ENCODE measurements around the gene MITF. TPM values are rescaled to one million over a fixed set of nuclear protein-coding genes. Genes with fewer than 3 reads are reported as not detected.

The MITF gene
- total RNA-seq, 1 donor from 2014 or later, result 6.0 TPM

GRCh38 chr3:69774029-69774428 lies 34.8 kb downstream of the MITF start:
- Histone ChIP-seq H3K4me1 (ENCODE audit: insufficient read depth, low read length) (peaks cover 15% of the 10 kb centered on the region), H3K27ac (ENCODE audit: low read depth, low read length) (no peak overlapping the region), H3K36me3 (ENCODE audit: insufficient read depth, low read length) (no peaks in the 10 kb centered on the region), H3K4me3 (ENCODE audit: insufficient read depth, low read depth, low read length) (no peak overlapping the region), H4K20me1 (ENCODE audit: insufficient read depth, low read length) (no peaks in the 10 kb centered on the region), H3K9ac (ENCODE audit: low read length) (no peak overlapping the region), H3K4me2 (ENCODE audit: low read length) (no peak overlapping the region), H2AFZ (ENCODE audit: low read depth, low read length) (no peak overlapping the region), H3K9me3 (ENCODE audit: insufficient read depth, low read depth, low read length) (no peaks in the 10 kb centered on the region), H3K79me2 (ENCODE audit: insufficient read depth, low read length) (no peaks in the 10 kb centered on the region), H3K27me3 (ENCODE audit: insufficient read depth, low read length) (no peaks in the 10 kb centered on the region)
- no peak overlapping the region for H3K4me3 Mint-ChIP-seq (ENCODE audit: unreplicated experiment)
- FAIRE-seq, result no peak
- peaks cover 34% of the 10 kb centered on the region for H3K4me1 Mint-ChIP-seq (ENCODE audit: low read depth, unreplicated experiment)
- no peaks in the 10 kb centered on the region for H3K27me3 Mint-ChIP-seq (ENCODE audit: low read depth, unreplicated experiment)
- DNase-seq (ENCODE audit: low read depth), result no peak
- H3K9me3 Mint-ChIP-seq (ENCODE audit: unreplicated experiment), result peaks cover 2% of the 10 kb centered on the region
- no peak for TF ChIP-seq EZH2 (IDR thresholded peaks at IDR 0.05; ENCODE audit: insufficient read depth, low read length)
- TF ChIP-seq CTCF (IDR thresholded peaks at IDR 0.05; ENCODE audit: insufficient read depth, low read depth, low read length), result no peak
- no peaks in the 10 kb centered on the region for H3K36me3 Mint-ChIP-seq (ENCODE audit: low read depth, unreplicated experiment)
- no peak overlapping the region for H3K27ac Mint-ChIP-seq (ENCODE audit: unreplicated experiment)

GRCh38 chr3:69775751-69776150 lies 36.5 kb downstream of the MITF start:
- Histone ChIP-seq H3K27ac (ENCODE audit: low read depth, low read length) (no peak overlapping the region), H3K79me2 (ENCODE audit: insufficient read depth, low read length) (no peaks in the 10 kb centered on the region), H3K9me3 (ENCODE audit: insufficient read depth, low read depth, low read length) (no peaks in the 10 kb centered on the region), H3K4me1 (ENCODE audit: insufficient read depth, low read length) (peaks cover 7% of the 10 kb centered on the region), H3K4me3 (ENCODE audit: insufficient read depth, low read depth, low read length) (no peak overlapping the region), H3K9ac (ENCODE audit: low read length) (no peak overlapping the region), H2AFZ (ENCODE audit: low read depth, low read length) (no peak overlapping the region), H3K36me3 (ENCODE audit: insufficient read depth, low read length) (no peaks in the 10 kb centered on the region), H4K20me1 (ENCODE audit: insufficient read depth, low read length) (no peaks in the 10 kb centered on the region), H3K27me3 (ENCODE audit: insufficient read depth, low read length) (no peaks in the 10 kb centered on the region), H3K4me2 (ENCODE audit: low read length) (no peak overlapping the region)
- peaks cover 18% of the 10 kb centered on the region for H3K4me1 Mint-ChIP-seq (ENCODE audit: low read depth, unreplicated experiment)
- no peaks in the 10 kb centered on the region for H3K27me3 Mint-ChIP-seq (ENCODE audit: low read depth, unreplicated experiment)
- H3K9me3 Mint-ChIP-seq (ENCODE audit: unreplicated experiment), result peaks cover 2% of the 10 kb centered on the region
- no peak overlapping the region for H3K27ac Mint-ChIP-seq (ENCODE audit: unreplicated experiment)
- no peak overlapping the region for H3K4me3 Mint-ChIP-seq (ENCODE audit: unreplicated experiment)
- no peak for TF ChIP-seq EZH2 (IDR thresholded peaks at IDR 0.05; ENCODE audit: insufficient read depth, low read length)
- TF ChIP-seq CTCF (IDR thresholded peaks at IDR 0.05; ENCODE audit: insufficient read depth, low read depth, low read length), result no peak
- FAIRE-seq, result no peak
- no peak for DNase-seq (ENCODE audit: low read depth)
- no peaks in the 10 kb centered on the region for H3K36me3 Mint-ChIP-seq (ENCODE audit: low read depth, unreplicated experiment)

DNA sequence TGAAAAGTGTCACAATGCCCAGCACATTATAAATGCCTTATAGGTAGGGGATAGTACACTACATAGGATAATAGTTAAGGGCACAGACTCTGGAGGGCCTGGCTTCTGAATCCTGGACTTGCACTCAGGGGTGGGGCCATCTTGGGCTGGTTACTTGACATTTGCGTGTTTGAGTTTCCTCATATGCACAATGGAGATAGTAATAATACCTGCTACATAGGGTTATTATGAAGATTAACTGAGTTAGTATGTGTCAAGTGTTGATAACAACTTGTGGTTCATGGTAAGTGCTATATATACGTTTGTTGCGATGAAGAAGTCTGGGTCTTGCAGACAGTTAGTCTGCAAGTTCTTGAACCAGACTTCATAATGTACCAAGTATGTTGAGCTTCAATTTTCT lies 37.0 kb downstream of the MITF start:
- H3K4me2 ChIP-seq (ENCODE audit: low read length), result no peak overlapping the region

More for the DNA sequence above, 37.0 kb downstream of the MITF start:
- no peak overlapping the region for H3K27ac Mint-ChIP-seq (ENCODE audit: unreplicated experiment)
- H3K4me1 ChIP-seq (ENCODE audit: insufficient read depth, low read length), result peaks cover 2% of the 10 kb centered on the region
- H3K27me3 Mint-ChIP-seq (ENCODE audit: low read depth, unreplicated experiment), result no peaks in the 10 kb centered on the region
- no peaks in the 10 kb centered on the region for H3K36me3 ChIP-seq (ENCODE audit: insufficient read depth, low read length)
- H4K20me1 ChIP-seq (ENCODE audit: insufficient read depth, low read length), result no peaks in the 10 kb centered on the region
- no peaks in the 10 kb centered on the region for H3K9me3 ChIP-seq (ENCODE audit: insufficient read depth, low read depth, low read length)
- H3K9ac ChIP-seq (ENCODE audit: low read length), result no peak overlapping the region
- H3K4me1 Mint-ChIP-seq (ENCODE audit: low read depth, unreplicated experiment), result peaks cover 13% of the 10 kb centered on the region
- no peak for TF ChIP-seq EZH2 (IDR thresholded peaks at IDR 0.05; ENCODE audit: insufficient read depth, low read length)
- TF ChIP-seq CTCF (IDR thresholded peaks at IDR 0.05; ENCODE audit: insufficient read depth, low read depth, low read length), result no peak
- DNase-seq (ENCODE audit: low read depth) (no peak), FAIRE-seq (no peak)
- no peaks in the 10 kb centered on the region for H3K27me3 ChIP-seq (ENCODE audit: insufficient read depth, low read length)
- H3K9me3 Mint-ChIP-seq (ENCODE audit: unreplicated experiment), result peaks cover 2% of the 10 kb centered on the region
- no peak overlapping the region for H2AFZ ChIP-seq (ENCODE audit: low read depth, low read length)
- no peak overlapping the region for H3K27ac ChIP-seq (ENCODE audit: low read depth, low read length)
- no peak overlapping the region for H3K4me3 ChIP-seq (ENCODE audit: insufficient read depth, low read depth, low read length)
- no peaks in the 10 kb centered on the region for H3K79me2 ChIP-seq (ENCODE audit: insufficient read depth, low read length)
- no peaks in the 10 kb centered on the region for H3K36me3 Mint-ChIP-seq (ENCODE audit: low read depth, unreplicated experiment)
- no peak overlapping the region for H3K4me3 Mint-ChIP-seq (ENCODE audit: unreplicated experiment)
